Kidney (tissue), 14 donors: ENCODE data around the gene ZBTB46. TPM values are rescaled to one million over a fixed set of nuclear protein-coding genes. Genes with fewer than 3 reads are reported as not detected.

Source experiments
- DNase-seq, 5 donors: peaks; one replicate each; pipeline ENCODE4 v3.0.0-alpha.2; 2013 to 2020
- FAIRE-seq: peaks from 2 replicates; lab custom pipeline; 2012; peaks lifted over from hg19 to GRCh38; lab: Jason Lieb, UNC
- H3K27ac ChIP-seq, 2 donors: one replicate each; pipeline ENCODE4 v1.7.0; 2013; ENCODE audit warnings: low read depth in 2 of 2, low read length in 2 of 2, inconsistent platforms in 1 of 2
- H3K27me3 ChIP-seq: one replicate; pipeline ENCODE4 v1.7.1; 2013; ENCODE audit warnings: low read length, inconsistent platforms; ENCODE audit not compliant: control insufficient read depth, insufficient read depth
- H3K36me3 ChIP-seq, 3 donors: one replicate each; pipeline versions ENCODE4 v1.7.0 to v1.7.1; 2013; ENCODE audit warnings: low read length in 3 of 3, control low read depth in 1 of 3, inconsistent platforms in 1 of 3; ENCODE audit not compliant: insufficient read depth in 3 of 3, control insufficient read depth in 2 of 3
- H3K4me1 ChIP-seq, 3 donors: one replicate each; pipeline versions ENCODE4 v1.7.0 to v1.7.1; 2013; ENCODE audit warnings: low read length in 3 of 3, inconsistent platforms in 1 of 3, low read depth in 1 of 3; ENCODE audit not compliant: control insufficient read depth in 2 of 3, insufficient read depth in 2 of 3
- H3K4me3 ChIP-seq, 3 donors: one replicate each; pipeline versions ENCODE4 v1.7.0 to v1.8.1; 2013; ENCODE audit warnings: low read length in 3 of 3, control low read depth in 1 of 3, inconsistent platforms in 1 of 3
- H3K9ac ChIP-seq, 3 donors: one replicate each; pipeline versions ENCODE4 v1.7.0 to v1.7.1; 2013; ENCODE audit warnings: low read length in 3 of 3, control low read depth in 1 of 3, inconsistent platforms in 1 of 3
- H3K9me3 ChIP-seq, 3 donors: one replicate each; pipeline versions ENCODE4 v1.7.0 to v1.7.1; 2013; ENCODE audit warnings: low read length in 3 of 3, control low read depth in 1 of 3, inconsistent platforms in 1 of 3; ENCODE audit not compliant: control insufficient read depth in 2 of 3, insufficient read depth in 1 of 3
- intact Hi-C: fragments of 100-400 bp; cut with DNase I; formaldehyde crosslinking; loops from one replicate; pipeline ENCODE4 v1.11.1; 2022
- polyA plus RNA-seq: library from polyadenylated mRNA; stranded (reverse); fragments of 350-450 nt; fragmentation: Illumina TruSeq; extraction: RNeasy Lipid Tissue Mini Kit (QIAGEN cat#74804); gene quantifications from one replicate; pipeline ENCODE4 v1.2.3, GENCODE V29; 2014; ENCODE audit warnings: low read depth, low replicate concordance; ENCODE audit not compliant: insufficient read depth
- total RNA-seq: library from RNA; stranded (reverse); fragmentation: NEBNext Ultra II Directional; extraction: Animal tissue kit (Norgen Biotek cat#: 25700); gene quantifications from one replicate; pipeline ENCODE4 v1.2.1, GENCODE V29; 2021
- TF ChIP-seq, protein P1 (sequence below): IDR thresholded peaks from 3 replicates; pipeline ENCODE4 v1.5.1; 2012; ENCODE audit warnings: mild to moderate bottlenecking, moderate library complexity, borderline replicate concordance; ENCODE audit not compliant: insufficient read depth; ENCODE audit errors: extremely low read depth
- donor health status: control.
- donor health status: control.
- donor health status: control.
- donor health status: control.
- donor health status: control.
- donor health status: DM: yes; HTN: yes; CAD: no.
- donor health status: Normal renal cell carcinoma (clear cell type).

The ZBTB46 gene
- total and polyA plus RNA-seq, 2 donors from 2014 or later: 4.5 to 24.0 TPM

DNA sequence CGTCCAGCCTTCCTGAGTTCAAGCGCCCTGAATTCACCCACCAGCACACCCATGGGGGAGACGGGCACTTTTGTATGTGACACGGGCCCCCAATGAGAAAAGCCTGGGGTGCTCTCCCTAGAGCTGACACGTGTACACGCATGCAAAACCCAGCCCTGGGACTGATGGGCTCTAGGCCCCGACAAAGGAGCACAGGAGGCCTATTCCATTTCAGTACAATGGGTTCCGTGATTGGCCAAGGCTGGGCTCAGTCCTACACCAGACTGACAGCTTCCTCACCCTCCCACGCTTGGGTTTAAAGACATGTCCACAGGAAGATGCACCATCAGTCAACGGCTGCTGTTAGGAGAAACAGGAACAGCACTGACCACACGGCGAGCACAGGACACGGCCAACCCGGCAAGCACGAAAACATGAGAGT, 8.8 kb downstream of the ZBTB46 start:
- no peaks in the 10 kb centered on the region for H3K9me3 ChIP-seq
- peak in 4 of 5 donors; percentile 83 to 90 (median 88) for DNase-seq
- H3K4me3 ChIP-seq: no peak overlapping the region
- no peak for FAIRE-seq
- H3K36me3 ChIP-seq: no peaks in the 10 kb centered on the region
- H3K27me3 ChIP-seq: no peaks in the 10 kb centered on the region
- TF ChIP-seq, protein P1, sequence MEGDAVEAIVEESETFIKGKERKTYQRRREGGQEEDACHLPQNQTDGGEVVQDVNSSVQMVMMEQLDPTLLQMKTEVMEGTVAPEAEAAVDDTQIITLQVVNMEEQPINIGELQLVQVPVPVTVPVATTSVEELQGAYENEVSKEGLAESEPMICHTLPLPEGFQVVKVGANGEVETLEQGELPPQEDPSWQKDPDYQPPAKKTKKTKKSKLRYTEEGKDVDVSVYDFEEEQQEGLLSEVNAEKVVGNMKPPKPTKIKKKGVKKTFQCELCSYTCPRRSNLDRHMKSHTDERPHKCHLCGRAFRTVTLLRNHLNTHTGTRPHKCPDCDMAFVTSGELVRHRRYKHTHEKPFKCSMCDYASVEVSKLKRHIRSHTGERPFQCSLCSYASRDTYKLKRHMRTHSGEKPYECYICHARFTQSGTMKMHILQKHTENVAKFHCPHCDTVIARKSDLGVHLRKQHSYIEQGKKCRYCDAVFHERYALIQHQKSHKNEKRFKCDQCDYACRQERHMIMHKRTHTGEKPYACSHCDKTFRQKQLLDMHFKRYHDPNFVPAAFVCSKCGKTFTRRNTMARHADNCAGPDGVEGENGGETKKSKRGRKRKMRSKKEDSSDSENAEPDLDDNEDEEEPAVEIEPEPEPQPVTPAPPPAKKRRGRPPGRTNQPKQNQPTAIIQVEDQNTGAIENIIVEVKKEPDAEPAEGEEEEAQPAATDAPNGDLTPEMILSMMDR: no peak
- intact Hi-C loops: no loop called here
- no peak overlapping the region for H3K9ac ChIP-seq
- H3K4me1 ChIP-seq: peaks cover 0 to 23% (median 3%) of the 10 kb centered on the region in 3 donors
- peak overlapping the region; percentile 9 to 53 for H3K27ac ChIP-seq

DNA sequence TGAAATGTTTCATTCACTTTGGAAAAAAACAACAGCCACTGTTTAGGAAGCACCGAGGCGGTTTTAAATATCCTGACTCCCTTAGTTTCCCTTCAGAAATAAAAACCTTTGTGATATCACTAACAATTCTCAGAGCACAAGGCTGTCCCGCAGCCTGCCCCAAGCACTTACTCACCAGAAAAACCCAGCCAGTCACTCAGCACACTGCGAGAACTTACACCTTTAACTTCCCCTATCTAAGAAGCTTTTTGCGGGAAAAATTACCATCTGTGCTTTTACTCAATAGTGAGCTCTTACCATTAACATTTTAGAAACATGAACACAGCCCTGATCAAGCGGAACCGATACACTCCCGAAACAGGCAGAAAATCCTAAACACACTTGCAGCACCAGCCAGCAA, 9.3 kb downstream of the ZBTB46 start:
- Histone ChIP-seq H3K36me3 (no peaks in the 10 kb centered on the region), H3K4me3 (no peak overlapping the region), H3K9ac (no peak overlapping the region), H3K4me1 (peaks cover 0 to 20% (median 3%) of the 10 kb centered on the region in 3 donors), H3K27ac (no peak overlapping the region), H3K27me3 (no peaks in the 10 kb centered on the region), H3K9me3 (no peaks in the 10 kb centered on the region)
- TF ChIP-seq, protein P1: no peak
- DNase-seq (no peak), FAIRE-seq (no peak)
- intact Hi-C loops: no loop called here

DNA sequence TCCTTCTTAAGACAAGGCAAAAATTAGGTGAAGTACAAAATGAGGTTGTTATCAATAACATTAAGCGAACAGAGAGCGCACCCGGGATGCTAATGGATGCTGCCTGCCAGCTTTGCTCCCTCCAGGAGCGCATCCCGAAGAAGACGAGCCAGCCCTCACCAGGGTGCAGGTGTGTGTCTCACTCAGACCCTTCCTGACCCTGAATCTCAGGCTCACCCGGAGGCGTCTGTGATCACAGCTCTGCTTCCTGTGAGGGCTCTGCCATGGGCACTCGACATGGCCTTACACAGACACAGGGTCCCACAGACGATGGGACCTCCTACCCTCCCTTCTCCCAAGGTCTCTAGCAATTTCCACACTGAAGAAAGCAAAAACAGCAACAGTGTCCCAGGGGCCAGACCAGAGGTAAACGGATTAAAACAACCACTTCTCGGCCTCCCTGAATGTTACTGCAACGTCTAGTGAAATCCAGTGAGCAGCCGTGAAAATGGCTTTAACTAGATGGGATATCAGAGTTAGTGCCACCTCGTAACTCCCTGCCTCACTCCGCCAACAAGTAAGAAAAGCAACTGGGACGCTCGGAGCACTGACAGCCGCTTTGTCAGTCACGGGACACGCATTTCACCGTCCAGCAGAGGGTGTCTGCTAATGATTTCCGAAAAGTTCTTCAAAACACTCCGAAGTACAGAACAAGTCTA, 11.7 kb downstream of the ZBTB46 start:
- H3K9ac ChIP-seq: peak overlapping the region in 1 of 3 donors; percentile 12
- H3K27ac ChIP-seq: peak overlapping the region in 1 of 2 donors; percentile 1
- no peaks in the 10 kb centered on the region for H3K27me3 ChIP-seq
- FAIRE-seq: no peak
- no peaks in the 10 kb centered on the region for H3K9me3 ChIP-seq
- intact Hi-C loops: no loop called here
- TF ChIP-seq, protein P1: peak; percentile 25
- peaks cover 0 to 23% (median 3%) of the 10 kb centered on the region in 3 donors for H3K4me1 ChIP-seq
- peak overlapping the region in 2 of 3 donors; percentile 23 to 34 for H3K4me3 ChIP-seq
- H3K36me3 ChIP-seq: peaks cover 0 to 6% (median 0%) of the 10 kb centered on the region in 3 donors
- DNase-seq: peak in 2 of 5 donors; percentile 53 to 73
